ENCODE measurements around the gene OR9I1. TPM values are rescaled to one million over a fixed set of nuclear protein-coding genes. Genes with fewer than 3 reads are reported as not detected.

The OR9I1 gene
- total RNA-seq, 2 donors from 2014 or later: not detected

Other genes starting within 250 kb of the OR9I1 start
- not detected for gene OR9Q1, start 101.6 kb downstream of the OR9I1 start, total RNA-seq
- gene OR6Q1, start 94.6 kb downstream of the OR9I1 start, total RNA-seq: under 1 TPM in 1 of 2 donors, not detected in 1; 0.25 TPM
- gene OR9Q2, start 63.5 kb upstream of the OR9I1 start, total RNA-seq: not detected
- gene OR1S2, start 78.6 kb upstream of the OR9I1 start, total RNA-seq: not detected
- gene OR1S1, start 87.2 kb upstream of the OR9I1 start, total RNA-seq: not detected
- not detected for gene OR10Q1, start 103.4 kb upstream of the OR9I1 start, total RNA-seq
- gene OR10W1, start 142.7 kb upstream of the OR9I1 start, total RNA-seq: not detected
- not detected for gene OR5B17, start 233.5 kb upstream of the OR9I1 start, total RNA-seq

Data from activated naive CD4-positive, alpha-beta T cell treated with anti-CD3 and anti-CD28 coated beads, Interleukin-2, amount 50 U/mL, for 72 hours (primary cell).